ENCODE measurements around the gene KCNJ5. TPM values are rescaled to one million over a fixed set of nuclear protein-coding genes. Genes with fewer than 3 reads are reported as not detected.

Gene KCNJ5
- total RNA-seq, 2 experiments from 2014 or later: 0.17 to 0.20 TPM

DNA sequence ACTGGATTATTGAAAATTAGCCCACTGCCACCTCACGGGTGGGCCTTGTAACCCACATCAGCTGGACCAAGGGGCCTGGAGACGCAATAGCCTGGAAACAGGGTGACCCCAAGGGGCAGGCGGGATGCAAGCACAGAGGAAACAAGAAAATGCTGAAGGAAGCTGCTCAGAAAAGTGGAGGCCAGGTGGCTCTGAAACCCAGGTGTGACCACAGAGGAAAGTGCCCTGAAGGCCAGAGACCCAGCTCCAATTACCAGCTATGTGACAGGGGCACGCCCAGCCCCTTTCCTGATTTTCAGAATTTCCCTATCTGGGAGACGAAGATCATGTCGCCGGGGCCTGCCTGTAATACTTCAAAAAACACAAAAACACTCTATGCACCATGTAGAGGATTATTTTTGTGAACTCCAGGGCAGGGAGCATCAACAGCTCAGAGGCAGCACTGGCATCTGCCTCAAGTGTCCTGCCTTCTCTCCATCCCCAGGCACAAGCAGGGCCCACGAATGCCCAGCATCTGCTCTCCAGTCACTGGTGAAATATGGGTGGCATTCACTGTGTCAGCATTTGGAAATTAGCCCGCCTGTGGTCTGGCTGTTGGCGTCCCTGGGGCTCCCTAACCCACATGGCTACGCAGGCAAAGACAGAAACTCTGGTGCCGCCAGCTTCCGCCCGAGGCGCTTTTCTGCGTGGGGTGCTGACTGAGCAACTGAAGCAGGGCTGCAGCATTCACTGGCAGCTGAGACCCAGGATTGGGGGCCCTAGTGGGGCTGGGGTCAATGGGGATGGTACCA is 30.4 kb upstream of the KCNJ5 start:
- Mint-ChIP-seq H3K27ac (no peak overlapping the region), H3K9me3 (no peaks in the 10 kb centered on the region), H3K36me3 (no peaks in the 10 kb centered on the region), H3K4me1 (peaks cover 6% of the 10 kb centered on the region), H3K27me3 (peaks cover 4% of the 10 kb centered on the region), H3K4me3 (no peak overlapping the region)
- DNase-seq (no peak), ATAC-seq (ENCODE audit: low read depth) (no peak)
- POLR2A ChIA-PET: no interaction called here

DNA sequence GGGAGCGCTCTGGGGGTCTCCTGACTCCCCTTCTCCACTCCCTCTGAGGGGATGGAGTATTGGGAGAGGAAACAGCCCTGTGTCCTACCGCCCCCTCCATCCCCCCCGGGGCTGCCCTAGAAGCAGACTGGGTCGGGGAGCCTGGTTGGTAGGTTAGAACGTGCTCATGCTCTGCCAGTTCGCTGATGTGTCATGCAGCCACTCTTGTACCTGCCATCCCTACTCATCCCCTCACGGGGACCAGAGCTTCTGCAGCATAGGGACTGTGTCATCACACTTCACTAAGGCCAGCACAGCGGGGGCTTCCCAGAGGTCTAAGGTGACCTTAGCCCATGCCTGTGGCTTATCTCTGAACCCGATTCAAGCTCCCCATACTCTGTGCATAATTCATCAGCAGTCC is 28.8 kb upstream of the KCNJ5 start:
- H3K27ac Mint-ChIP-seq: no peak overlapping the region
- H3K9me3 Mint-ChIP-seq: no peaks in the 10 kb centered on the region
- DNase-seq (no peak), ATAC-seq (ENCODE audit: low read depth) (no peak)
- peaks cover 6% of the 10 kb centered on the region for H3K4me1 Mint-ChIP-seq
- H3K36me3 Mint-ChIP-seq: no peaks in the 10 kb centered on the region
- POLR2A ChIA-PET: no interaction called here
- no peak overlapping the region for H3K4me3 Mint-ChIP-seq
- H3K27me3 Mint-ChIP-seq: peaks cover 4% of the 10 kb centered on the region

DNA sequence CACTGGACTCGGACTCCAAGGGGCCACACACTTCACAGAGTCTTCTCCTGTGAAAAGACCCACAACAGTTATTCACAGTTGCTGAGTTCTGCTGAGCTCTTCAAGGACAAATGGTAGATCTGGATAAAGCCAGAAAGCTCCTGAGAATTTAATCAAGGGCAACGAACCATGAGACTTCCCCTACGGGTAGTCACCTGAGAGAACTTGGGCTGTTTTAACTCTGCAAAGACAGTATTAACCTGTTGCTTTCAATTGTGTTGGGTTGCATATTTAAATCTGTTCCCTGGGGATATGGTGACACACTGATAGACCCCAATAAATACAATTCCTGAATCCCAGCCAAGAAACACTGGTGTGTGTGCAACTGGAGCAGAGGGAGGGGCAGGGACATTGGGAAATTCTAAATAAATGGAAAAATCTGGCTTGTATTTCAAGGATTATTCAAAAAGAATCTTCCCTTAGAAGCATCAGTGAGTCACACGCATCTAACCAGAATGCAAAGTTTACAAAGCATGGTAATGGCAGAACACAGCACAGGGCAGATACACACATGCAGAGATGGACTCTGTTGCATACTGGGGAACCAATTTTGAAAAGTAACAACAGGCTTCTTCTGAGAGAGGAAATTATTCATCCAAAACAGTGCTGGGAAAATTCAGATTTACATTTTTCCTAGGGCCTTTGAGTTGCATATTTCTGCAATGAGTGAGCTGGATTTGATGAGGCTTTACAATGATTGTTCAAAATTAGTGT is 28.1 kb upstream of the KCNJ5 start:
- POLR2A ChIA-PET: no interaction called here
- no peaks in the 10 kb centered on the region for H3K9me3 Mint-ChIP-seq

DNA sequence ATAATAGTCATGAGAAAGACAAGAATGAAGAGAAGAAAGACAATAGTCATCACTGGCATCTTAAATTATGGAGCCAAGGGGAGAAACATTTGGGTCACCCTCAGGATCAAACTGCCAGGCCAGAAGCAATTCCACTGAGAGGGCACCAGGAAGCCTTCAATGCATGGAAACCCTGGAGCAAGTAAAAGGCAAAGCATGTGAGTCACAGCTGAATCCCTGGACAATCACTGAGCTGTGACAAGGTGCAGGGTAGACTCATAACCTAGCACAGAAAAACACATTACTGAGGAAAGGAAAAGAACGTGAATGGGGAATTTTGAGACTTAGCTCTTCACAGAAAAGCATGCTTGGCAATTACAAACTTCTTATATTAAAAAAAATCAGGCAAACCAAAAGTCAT is 25.7 kb upstream of the KCNJ5 start:
- DNase-seq (no peak), ATAC-seq (ENCODE audit: low read depth) (no peak)
- Mint-ChIP-seq H3K9me3 (no peaks in the 10 kb centered on the region), H3K27me3 (peaks cover 4% of the 10 kb centered on the region), H3K36me3 (no peaks in the 10 kb centered on the region), H3K4me1 (no peaks in the 10 kb centered on the region), H3K4me3 (no peak overlapping the region), H3K27ac (no peak overlapping the region)
- POLR2A ChIA-PET: no interaction called here

More for the DNA sequence above, 28.1 kb upstream of the KCNJ5 start:
- Mint-ChIP-seq H3K27ac (no peak overlapping the region), H3K4me1 (peaks cover 6% of the 10 kb centered on the region), H3K36me3 (no peaks in the 10 kb centered on the region), H3K27me3 (peaks cover 4% of the 10 kb centered on the region), H3K4me3 (no peak overlapping the region)
- DNase-seq (no peak), ATAC-seq (ENCODE audit: low read depth) (no peak)

DNA sequence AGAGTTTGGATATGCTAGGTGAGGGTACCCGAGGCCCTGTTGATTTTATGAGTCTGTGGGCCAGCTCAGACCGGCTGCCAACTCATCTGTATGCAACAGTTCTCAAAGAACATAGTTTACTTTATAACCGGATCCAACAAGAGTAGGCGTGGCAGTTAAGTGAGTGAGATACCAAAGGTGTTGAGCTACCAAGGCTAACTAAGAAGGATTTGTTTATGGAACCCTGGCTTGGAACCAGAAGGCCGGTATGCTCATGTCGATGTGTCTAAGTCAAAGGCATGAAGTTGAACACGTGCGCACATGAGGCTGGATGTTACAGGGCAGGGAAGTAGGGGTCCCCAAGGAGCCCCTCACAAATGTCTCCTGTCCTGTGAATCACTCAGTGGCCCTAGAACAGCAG is 23.9 kb upstream of the KCNJ5 start, which contains the start of gene KCNJ1:
Gene KCNJ1 (minus strand): TSS at position 20 of the 400 bp plus-strand sequence. CDS start 27,053 bp downstream, outside the sequence.
- Mint-ChIP-seq H3K4me1 (no peaks in the 10 kb centered on the region), H3K27ac (no peak within 1 kb of the TSS), H3K27me3 (peaks cover 6% of the 10 kb centered on the region), H3K9me3 (no peaks in the 10 kb centered on the region), H3K36me3 (no peaks in the 10 kb centered on the region), H3K4me3 (no peak within 1 kb of the TSS)
- POLR2A ChIA-PET: no interaction called here
- DNase-seq: peak; percentile 49
- peak; percentile 40 for ATAC-seq (ENCODE audit: low read depth)

DNA sequence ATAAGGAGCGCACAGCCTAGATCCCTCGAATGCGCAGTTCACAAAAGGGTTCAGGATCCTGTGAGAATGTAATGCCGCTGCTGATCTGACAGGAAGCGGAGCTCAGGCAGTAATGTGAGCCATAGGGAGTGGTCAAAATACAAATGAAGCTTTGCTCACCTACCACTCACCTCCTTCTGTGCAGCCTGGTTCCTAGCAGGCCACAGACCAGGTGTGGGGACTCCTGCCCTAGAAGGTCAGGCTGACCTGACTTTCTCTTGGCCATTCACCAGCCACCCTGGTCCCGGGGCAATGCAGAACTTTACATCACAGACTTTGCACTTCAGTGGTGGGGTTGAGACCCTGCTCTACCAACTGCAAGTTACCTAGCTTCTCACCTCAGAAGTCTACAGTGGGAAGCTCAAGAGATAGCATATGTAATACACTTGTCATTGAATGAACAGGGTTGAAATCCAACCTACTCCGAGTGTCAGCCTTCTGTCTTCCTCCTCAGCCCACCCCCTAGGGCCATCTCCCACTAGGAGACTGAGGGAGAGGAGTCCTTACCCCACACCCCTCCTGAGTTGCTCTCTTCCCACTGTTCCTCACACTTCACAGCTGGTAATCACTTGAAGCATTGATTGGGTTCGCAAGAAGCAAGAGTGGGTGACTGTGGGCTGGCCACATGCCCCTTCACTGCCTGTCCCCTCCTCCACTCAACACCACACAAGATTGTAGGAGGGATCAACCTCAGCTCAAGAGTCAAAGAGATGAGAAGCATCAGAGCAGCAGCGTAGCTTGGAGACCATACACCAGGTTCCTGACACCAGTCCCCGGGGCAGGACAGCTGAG is 22.1 kb upstream of the KCNJ5 start:
- ATAC-seq (ENCODE audit: low read depth): peak; percentile 66
- Mint-ChIP-seq H3K27ac (no peak overlapping the region), H3K4me1 (no peaks in the 10 kb centered on the region), H3K27me3 (peaks cover 12% of the 10 kb centered on the region), H3K36me3 (no peaks in the 10 kb centered on the region), H3K9me3 (no peaks in the 10 kb centered on the region), H3K4me3 (no peak overlapping the region)
- DNase-seq: peak; percentile 58
- POLR2A ChIA-PET: no interaction called here

DNA sequence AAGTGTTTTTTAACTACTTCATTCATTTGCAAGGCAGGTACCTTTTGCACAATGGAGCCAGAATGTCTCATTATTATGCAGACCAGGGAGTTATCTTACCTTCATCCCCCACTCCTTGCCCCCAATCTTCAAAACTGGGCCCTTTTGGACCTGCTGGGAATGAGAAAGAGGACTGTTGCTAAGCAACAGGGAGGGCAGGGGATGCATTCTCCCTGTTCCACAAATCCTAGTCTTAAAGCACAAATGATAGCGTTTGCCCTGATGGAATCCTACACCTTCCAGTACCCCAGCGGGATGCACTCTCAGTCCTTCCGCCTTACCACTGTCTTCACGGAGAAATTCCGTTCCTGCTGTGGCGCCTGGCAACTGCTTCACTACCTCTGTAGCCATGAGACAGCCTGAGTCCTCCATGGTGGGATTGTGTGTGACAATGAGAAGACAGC is 20.0 kb upstream of the KCNJ5 start:
- Mint-ChIP-seq H3K27ac (no peak overlapping the region), H3K4me3 (no peak overlapping the region), H3K4me1 (no peaks in the 10 kb centered on the region), H3K36me3 (no peaks in the 10 kb centered on the region), H3K9me3 (no peaks in the 10 kb centered on the region), H3K27me3 (peaks cover 22% of the 10 kb centered on the region)
- ATAC-seq (ENCODE audit: low read depth): no peak
- DNase-seq: no peak
- POLR2A ChIA-PET: no interaction called here

DNA sequence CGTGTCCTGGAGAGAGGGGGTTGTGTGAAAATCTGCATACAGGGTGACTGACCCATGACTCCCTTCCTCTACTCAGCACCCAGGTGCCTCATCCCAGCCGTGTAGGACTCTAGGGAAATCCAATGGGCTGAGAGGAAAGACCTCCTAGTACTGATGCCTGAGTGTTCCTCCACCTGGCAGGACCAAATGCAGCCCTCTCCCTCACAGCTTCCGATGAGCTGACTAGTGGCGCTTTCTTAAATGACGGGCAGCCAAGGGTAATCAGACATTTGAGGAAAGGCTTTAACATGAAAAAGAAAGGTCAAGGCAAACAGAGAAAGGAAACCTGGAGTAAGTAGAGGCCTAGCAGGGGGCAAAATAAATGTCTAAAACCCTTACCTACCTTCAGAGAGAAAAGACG is 19.1 kb upstream of the KCNJ5 start:
- Mint-ChIP-seq H3K27me3 (peaks cover 22% of the 10 kb centered on the region), H3K4me1 (no peaks in the 10 kb centered on the region), H3K36me3 (no peaks in the 10 kb centered on the region), H3K27ac (no peak overlapping the region), H3K4me3 (no peak overlapping the region), H3K9me3 (no peaks in the 10 kb centered on the region)
- POLR2A ChIA-PET: no interaction called here
- ATAC-seq (ENCODE audit: low read depth): no peak
- no peak for DNase-seq

DNA sequence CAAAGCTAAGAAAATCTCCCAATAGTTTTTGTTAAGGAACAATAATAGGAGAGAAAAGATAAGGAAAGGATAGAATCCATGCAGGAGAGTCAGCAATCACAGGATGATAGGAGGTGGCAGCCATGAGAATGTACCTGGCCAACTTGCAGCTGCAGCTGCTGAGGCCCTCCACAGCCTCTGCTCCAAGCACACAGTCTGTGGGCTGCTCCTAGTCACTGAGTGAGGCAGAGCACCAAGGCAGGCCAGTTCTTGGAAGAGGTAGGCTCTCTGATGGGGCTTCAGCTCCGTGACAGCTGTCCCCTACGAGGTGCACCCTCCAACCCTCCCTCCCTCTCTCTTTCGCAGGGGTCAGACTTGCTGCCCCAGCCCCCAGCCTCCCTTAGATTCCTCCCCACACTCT is 18.6 kb upstream of the KCNJ5 start:
- no peaks in the 10 kb centered on the region for H3K4me1 Mint-ChIP-seq
- DNase-seq (no peak), ATAC-seq (ENCODE audit: low read depth) (no peak)
- POLR2A ChIA-PET: no interaction called here
- H3K4me3 Mint-ChIP-seq: no peak overlapping the region
- H3K9me3 Mint-ChIP-seq: no peaks in the 10 kb centered on the region
- H3K27me3 Mint-ChIP-seq: peaks cover 22% of the 10 kb centered on the region
- H3K36me3 Mint-ChIP-seq: no peaks in the 10 kb centered on the region
- H3K27ac Mint-ChIP-seq: no peak overlapping the region

DNA sequence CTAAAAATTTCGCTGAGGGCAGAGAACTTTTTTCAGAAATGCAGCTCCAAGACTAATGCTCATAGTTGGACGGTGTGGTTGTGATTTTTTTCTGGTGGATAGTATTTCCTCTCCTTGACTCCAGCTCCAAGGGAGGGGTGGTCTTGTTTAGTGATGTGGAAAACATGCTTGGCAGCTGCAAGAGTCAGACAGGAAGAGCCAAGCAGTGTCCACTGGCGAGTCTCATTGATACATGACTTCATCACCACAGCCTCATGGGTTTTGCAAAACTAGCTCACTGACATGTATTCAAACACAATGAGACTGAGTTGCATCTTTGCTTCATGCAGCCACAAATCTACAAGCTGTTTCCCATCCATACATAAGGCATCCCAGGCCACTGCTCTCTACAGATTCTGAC is 16.7 kb upstream of the KCNJ5 start:
- Mint-ChIP-seq H3K9me3 (no peaks in the 10 kb centered on the region), H3K27me3 (peaks cover 22% of the 10 kb centered on the region), H3K4me3 (no peak overlapping the region), H3K36me3 (no peaks in the 10 kb centered on the region), H3K4me1 (no peaks in the 10 kb centered on the region), H3K27ac (no peak overlapping the region)
- DNase-seq (peak; percentile 16), ATAC-seq (ENCODE audit: low read depth) (no peak)
- POLR2A ChIA-PET: interaction anchor here (0.6 kb wide), 1 partner anchor 384 kb away, joined by 3 read pairs; no protein-coding TSS in a partner anchor

DNA sequence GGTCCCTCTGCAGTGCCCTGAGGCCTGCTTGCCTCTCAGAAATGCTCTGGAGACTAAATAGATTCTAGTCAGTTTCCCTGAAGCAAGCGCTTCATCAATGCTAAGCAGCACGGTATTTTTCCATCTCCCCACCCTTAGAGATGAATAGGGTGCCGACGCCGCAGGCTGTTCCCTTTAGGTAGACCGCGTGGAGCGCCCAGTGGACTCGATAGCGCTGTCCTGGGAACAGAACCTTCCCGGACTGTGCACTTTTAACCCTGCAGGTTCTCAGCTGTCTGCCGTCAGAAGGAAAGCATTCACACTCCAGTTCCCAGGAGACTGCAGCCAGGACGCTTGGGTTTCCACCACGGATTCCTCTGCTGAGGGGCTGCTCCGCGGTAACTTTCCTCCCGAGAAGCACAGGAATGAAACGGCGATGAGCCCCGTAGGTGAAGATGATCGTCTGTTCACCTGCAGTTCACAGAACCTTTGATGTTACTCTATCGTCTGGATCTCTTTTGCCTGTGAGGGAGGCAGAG is 15.0 kb upstream of the KCNJ5 start:
- no peaks in the 10 kb centered on the region for H3K36me3 Mint-ChIP-seq
- H3K4me1 Mint-ChIP-seq: no peaks in the 10 kb centered on the region
- DNase-seq (no peak), ATAC-seq (ENCODE audit: low read depth) (no peak)
- H3K27ac Mint-ChIP-seq: no peak overlapping the region
- no peak overlapping the region for H3K4me3 Mint-ChIP-seq
- POLR2A ChIA-PET: no interaction called here
- peaks cover 24% of the 10 kb centered on the region for H3K27me3 Mint-ChIP-seq
- H3K9me3 Mint-ChIP-seq: no peaks in the 10 kb centered on the region

DNA sequence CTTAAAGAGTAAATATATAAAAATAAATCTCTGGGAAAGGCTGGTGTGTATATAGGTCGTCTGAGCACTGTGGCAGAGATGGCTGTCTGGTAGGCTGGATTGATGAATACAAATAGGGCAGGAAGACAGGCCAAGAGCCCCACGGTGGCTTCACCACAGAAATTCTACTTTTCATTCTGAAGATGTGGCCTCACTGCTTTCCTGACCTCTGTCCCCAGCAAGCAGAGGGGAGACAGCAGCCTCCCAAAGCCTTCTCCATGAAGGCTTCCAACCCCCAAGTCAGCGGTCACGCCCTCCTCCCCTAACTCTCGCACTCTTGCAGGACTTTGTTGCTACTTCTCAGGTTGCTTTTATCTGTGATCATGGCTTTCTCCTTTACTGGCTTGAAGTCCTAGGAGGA is 13.4 kb upstream of the KCNJ5 start:
- POLR2A ChIA-PET: no interaction called here
- no peak for ATAC-seq (ENCODE audit: low read depth)

DNA sequence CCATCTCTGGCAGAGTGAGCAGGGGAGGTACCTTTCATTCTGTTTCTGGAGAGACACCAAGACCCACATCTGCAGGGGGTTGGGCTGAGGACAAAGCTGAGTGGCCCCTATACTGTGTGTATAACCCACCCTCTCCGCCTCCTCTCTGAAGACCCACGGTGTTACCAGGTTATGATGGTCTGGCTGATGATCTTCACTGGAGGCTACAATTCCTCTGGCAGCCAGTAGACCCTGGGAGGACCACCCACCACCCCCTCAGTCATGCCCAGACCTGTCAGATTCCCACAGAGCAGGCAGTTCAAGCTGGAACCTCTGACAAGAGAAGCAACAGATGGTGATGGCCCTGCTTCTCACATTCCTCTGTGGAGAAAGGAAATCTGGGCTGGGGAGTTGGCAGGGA is 12.7 kb upstream of the KCNJ5 start:
- POLR2A ChIA-PET: no interaction called here
- Mint-ChIP-seq H3K4me1 (no peaks in the 10 kb centered on the region), H3K27ac (no peak overlapping the region), H3K27me3 (peaks cover 37% of the 10 kb centered on the region), H3K9me3 (no peaks in the 10 kb centered on the region), H3K36me3 (no peaks in the 10 kb centered on the region), H3K4me3 (no peak overlapping the region)
- ATAC-seq (ENCODE audit: low read depth) (no peak), DNase-seq (peak; percentile 19)

More for the DNA sequence above, 13.4 kb upstream of the KCNJ5 start:
- no peak overlapping the region for H3K27ac Mint-ChIP-seq
- no peak for DNase-seq
- no peaks in the 10 kb centered on the region for H3K9me3 Mint-ChIP-seq
- no peak overlapping the region for H3K4me3 Mint-ChIP-seq
- H3K36me3 Mint-ChIP-seq: no peaks in the 10 kb centered on the region
- peaks cover 33% of the 10 kb centered on the region for H3K27me3 Mint-ChIP-seq
- H3K4me1 Mint-ChIP-seq: no peaks in the 10 kb centered on the region

Measured in activated naive CD8-positive, alpha-beta T cell treated with anti-CD3 and anti-CD28 coated beads, Interleukin-2, amount 10 ng/mL, durations not matched to agents 7 days and 5 days (primary cell).